ENCODE data around the gene XPO6.
A peak's percentile ranks its signal among the peaks of the same experiment; 100 is the strongest.
"Not testable (repeated sequence)": the region's sequence is repeated elsewhere in the genome, so short reads cannot be mapped to it uniquely, and the experiment has no call there.

Gene XPO6, protein sequence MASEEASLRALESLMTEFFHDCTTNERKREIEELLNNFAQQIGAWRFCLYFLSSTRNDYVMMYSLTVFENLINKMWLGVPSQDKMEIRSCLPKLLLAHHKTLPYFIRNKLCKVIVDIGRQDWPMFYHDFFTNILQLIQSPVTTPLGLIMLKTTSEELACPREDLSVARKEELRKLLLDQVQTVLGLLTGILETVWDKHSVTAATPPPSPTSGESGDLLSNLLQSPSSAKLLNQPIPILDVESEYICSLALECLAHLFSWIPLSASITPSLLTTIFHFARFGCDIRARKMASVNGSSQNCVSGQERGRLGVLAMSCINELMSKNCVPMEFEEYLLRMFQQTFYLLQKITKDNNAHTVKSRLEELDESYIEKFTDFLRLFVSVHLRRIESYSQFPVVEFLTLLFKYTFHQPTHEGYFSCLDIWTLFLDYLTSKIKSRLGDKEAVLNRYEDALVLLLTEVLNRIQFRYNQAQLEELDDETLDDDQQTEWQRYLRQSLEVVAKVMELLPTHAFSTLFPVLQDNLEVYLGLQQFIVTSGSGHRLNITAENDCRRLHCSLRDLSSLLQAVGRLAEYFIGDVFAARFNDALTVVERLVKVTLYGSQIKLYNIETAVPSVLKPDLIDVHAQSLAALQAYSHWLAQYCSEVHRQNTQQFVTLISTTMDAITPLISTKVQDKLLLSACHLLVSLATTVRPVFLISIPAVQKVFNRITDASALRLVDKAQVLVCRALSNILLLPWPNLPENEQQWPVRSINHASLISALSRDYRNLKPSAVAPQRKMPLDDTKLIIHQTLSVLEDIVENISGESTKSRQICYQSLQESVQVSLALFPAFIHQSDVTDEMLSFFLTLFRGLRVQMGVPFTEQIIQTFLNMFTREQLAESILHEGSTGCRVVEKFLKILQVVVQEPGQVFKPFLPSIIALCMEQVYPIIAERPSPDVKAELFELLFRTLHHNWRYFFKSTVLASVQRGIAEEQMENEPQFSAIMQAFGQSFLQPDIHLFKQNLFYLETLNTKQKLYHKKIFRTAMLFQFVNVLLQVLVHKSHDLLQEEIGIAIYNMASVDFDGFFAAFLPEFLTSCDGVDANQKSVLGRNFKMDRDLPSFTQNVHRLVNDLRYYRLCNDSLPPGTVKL

DNA sequence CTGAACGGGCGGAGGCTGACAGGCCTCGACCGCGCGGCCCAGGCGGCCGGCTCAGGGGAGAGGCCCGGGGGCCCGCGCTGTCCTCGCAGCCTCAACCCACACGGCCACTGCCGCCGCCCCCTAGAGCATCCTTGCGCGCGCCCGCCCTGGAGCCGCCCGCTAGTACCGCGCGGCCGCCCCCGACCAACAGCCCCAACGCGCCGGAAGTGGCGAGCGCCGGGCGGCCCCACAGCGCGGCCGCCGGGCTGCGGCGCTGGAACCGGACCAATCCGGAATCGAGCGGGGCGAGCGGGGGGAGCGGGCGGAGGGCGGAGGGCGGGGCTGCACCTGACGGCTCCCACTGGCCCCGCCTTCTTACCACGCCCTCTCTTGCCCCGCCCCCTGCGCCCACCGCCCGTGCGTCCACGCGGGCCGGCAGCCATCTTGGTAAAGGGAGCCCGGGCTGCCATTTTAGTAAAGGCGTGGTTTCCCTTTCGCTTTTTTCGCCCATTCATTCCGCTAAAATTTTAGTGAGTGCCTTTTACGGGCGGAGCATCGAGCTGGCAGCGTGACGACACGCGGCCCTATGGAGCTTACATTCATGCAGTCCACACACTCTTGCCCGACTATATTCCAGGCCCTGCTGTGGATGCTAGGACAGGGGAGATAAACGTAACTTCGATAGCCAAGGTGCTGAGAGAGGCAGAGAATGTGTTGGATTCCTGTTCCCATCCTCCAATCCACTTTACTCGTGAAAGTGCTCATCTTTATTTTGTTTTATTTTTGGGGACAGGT lies at the start of gene XPO6:
Gene XPO6 (minus strand): TSS at position 208 of the 774 bp plus-strand sequence. CDS start 597 bp downstream, outside the sequence.
- peak; percentile 69 for DNase-seq

DNA sequence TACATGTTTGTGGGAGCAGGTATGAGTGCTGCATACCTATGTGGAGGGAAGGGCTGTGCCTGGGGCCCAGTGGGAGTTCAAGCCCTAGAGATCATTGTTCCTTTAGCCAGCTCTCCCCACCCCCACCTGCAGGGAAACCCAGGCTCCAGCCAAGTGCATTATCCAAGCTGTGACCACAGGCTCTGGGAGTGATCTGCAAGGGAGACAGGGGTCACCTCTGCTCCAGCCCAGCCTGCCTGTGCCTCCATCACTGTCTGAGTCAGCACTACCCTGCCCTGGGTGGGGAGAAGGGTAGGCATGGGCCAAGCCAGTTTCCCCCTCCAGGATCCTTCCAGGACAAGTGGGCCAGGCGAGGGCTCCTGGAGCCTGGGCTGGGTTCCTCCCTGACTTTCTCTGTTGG lies 48.4 kb upstream of the XPO6 start:
- DNase-seq, result no peak

DNA sequence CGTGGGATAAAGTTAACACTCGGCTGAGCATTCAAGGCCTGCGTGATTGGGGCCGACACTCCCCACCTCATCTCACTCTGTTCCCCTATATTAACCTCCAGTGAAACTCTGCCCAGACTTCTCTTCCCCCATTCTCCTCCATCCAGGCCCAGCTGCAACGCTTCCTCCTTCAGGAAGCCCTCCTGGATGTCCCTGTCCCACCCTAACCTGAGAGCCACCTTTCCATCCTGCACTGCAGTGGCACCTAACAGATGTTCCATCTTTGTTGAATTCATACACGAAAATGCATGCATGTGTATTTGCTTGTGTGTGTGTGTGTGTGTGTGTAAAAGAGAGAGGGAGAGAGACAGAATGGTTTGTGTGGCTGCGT lies 48.0 kb upstream of the XPO6 start:
- DNase-seq, result no peak

DNA sequence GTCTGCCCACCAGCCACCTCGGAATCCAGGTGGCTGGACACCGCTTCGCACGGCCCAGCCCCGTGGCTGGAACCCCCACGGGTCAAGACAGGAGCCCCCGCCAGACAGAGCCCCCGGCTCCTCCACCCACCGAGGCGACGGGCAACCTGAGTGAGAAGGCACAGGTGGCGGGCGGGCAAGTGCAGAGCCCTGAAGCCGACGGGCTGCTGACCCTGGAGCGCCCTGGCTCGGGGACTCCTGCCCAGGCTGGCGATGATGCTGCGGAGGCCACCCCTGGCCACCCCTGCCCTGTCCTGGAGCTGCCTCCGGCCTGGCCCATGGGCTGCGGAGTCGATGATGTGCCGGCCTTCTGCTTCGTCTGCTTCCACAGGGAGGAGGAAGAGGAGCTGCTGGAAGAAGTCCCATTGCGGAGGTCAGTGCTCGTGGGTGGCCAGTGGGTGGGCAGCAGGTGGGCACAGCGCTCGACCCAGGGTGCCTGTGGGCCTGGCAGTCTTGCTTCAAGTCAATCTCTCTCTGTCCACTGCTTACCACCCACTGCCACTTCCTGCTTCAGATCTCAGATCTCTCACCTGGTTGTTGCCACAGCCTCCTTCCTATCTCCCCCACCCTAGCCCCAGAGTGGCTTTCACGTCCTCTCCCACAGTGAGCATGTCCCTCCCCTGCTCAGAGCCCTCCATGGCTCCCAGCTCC lies 47.5 kb upstream of the XPO6 start:
- no peak for DNase-seq

DNA sequence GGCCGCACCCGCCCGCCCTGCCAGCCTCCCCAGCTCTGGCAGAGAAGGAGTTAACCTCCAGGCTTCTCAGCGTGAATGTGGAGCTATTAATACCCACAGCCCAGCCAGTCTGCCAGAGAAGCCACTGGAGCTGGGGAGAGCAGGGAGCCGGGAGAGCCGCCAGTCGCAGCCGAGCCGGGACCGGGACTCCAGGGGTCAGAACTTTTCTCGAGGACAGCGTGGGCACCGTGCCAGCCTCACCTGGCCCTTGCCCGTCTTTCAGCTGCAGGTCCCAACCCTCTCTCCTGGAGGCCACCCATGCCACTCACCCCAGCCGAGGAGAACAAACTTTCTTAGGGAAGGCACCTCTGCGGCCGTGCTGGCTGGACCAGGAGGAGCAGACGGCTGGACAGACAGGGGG lies 46.8 kb upstream of the XPO6 start:
- DNase-seq, result no peak

DNA sequence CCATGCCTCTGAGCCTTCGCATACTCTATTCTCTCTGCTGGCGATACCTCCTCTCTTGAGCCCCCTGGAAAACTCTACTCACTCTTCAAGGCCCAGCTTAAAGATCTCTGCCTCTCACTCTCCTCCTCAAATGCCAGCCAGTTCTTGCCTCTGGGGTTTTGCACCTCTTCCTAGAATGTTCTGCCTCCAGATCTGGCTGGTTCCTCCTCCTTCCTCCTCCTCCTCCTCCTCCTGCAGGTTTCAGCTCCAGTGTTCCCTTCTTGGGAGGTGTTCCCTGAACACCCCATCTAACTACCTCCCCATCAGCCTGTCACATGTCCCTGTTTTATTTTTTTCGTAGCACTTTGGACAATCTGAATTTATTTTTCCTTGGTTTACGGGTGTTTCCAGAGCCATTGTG lies 45.5 kb upstream of the XPO6 start:
- DNase-seq, result no peak

DNA sequence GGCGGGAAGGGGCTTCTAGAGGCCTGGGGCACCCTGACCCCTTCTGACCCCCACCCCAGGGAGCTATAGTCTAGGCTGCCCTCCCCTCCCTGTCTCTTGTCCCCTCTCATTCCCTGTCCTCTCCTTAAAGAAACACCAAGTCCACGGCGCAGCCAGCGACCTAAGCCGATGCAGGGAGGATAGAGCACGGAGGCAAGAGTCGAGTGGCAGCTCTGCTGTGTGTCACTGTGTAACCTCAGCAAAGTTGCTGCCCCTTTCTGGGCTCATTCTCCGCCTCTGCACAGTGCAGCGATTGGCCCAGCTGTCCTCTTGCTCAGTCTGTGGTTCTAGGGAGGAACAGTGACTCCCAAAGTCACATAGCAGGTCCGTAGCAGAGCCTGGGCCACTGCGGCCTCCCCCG lies 44.1 kb upstream of the XPO6 start:
- DNase-seq, result no peak

DNA sequence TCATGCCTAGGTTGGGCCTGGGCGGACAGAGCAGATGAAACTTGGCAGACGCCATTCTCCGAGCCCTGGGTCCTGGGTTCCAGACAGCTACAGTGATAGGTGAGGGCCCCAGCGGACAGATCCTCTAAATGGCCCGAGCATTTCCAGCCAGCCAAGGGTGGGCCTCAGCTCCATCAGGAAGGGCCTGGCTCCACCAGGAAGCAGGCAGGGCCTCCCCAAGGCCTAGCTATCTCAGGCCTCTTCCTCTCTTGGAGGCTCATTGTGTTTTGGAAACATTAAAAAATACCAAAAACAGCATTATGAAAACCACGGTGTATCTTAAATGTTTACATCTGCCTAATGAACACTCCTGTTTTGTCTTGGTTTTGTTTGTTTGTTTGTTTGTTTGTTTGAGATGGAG lies 42.4 kb upstream of the XPO6 start:
- DNase-seq, result no peak

DNA sequence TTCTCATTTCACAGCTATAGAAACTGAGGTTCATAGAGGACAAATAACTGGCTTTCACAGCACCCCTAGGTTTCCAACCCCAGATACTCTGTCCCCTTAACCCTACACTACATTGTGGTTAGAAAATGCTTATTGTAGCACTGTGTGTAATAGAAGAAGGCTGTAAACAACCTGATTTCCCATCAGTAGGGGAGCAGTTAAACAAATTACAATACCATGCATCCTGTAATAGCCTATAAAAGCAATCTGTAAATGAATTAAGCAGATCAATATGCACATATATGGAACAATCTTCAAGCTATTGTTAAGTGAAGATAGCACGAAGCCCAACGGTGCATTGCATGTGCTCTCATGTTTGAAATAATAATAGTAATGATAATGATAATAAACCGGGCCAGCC lies 39.2 kb upstream of the XPO6 start:
- DNase-seq, result no peak

DNA sequence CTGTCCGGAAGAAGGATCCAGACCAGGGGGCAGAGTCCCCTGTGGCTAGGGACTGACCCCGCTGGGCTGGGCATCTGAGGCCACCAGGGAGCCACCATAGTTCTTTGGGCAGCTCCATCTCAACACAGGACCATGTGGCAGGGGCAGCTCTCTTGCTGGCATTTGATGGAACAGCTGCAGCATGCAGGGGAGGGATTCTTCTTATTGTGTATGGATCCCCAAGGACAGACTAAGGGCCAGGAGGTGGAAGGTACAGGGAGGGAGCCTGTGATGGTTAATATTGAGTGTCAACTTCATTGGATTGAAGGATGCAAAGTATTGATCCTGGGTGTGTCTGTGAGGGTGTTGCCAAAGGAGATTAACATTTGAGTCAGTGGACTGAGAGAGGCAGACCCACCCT lies 37.7 kb upstream of the XPO6 start:
- not testable (repeated sequence) for DNase-seq

DNA sequence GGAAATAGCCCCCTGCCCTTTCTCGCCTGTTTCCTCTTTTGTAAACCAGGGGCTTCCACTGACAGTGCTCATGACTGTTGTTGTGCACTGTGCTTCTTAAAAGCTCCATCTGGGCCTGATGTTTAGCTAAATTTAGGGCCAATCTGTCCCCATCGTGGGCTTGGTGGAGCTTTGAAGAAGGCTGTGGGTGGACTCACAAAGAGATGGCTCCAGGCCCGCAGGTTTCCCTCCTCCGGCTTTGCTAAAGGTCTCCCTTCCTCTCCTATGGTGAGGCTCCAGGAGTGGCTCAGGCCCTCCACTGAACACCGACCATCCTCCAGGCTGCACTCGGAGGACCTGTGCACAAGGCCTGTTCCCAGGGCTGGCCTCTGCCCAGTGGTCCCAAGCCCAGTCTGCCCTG lies 30.2 kb upstream of the XPO6 start:
- no peak for DNase-seq

DNA sequence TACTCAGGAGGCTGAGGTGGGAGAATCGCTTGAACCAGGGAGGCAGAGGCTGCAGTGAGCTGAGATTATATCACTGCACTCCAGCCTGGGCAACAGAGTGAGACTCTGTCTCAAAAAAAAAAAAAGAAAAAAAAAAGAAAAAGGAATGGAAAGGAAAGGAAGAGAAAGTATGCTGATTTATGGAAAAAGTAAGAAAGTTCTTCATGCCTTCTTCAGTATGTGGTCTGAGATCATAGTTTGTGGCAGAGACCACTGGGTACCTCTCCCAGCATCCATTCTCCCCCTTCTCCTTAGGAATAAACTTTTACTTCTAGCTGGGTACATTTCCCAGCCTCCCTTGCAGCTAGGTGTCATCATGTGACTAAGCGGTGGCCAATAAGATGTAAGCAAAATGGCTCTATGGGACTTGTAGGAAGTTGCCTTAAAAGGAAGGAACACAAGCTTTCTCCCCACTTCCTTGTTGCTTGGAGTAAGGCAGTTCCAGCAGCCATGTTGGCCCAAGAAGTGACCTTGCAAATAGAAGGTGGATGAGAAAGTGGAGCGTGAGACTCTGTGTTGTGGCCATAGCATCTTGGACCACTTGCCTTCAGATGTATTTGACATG lies 26.1 kb upstream of the XPO6 start:
- no peak for DNase-seq

DNA sequence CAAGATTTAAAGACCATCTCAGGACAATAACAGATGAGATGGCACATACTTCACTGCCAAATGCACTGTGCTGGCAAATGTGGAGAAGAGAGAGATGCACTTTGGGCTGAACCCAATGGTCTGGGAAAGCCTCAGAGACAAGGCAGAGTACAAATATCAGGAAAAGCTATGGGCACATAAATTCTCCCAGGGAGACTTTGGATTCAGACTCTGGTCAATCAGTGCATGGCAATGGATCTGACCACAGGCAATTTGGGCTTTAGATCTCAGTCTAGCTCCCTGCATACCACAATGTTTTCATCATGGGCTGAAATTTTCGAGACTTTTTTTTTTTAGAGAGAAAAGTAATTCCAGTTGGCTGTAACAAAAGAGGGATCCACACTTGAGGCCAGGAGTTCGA lies 20.0 kb upstream of the XPO6 start:
- no peak for DNase-seq

DNA sequence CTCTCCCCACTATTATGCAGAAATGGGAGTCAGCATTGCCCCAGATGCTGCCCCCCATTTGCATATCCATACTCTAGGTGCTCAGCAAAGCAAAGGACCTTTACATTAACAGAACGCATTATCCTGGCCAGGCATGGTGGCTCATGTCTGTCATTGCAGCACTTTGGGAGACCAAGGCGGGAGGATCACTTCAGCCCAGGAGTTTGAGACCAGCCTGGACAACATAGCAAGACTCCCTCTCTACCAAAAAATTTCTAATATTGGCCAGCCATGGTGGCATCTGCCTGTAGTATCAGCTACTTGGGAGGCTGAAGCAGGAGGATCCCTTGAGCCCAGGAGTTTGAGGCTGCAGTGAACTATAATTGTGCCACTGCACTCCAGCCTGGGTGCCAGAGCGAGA lies 12.1 kb upstream of the XPO6 start:
- not testable (repeated sequence) for DNase-seq

DNA sequence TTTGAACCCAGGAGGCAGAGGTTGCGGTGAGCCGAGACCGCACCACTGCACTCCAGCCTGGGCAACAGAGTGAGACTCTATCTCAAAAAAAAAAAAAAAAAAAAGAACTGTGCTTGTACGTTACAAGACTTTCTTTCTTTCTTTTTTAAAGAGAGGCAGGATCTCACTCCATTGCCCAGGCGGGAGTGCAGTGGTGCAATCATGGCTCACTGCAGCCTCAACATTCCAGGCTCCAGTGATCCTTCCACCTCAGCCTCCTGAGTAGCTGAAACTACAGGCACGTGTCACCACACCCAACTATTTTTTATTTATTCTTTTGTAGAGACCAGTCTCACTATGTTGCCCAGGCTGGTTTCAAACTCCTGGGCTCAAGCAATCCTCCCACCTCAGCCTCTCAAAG lies 8.0 kb upstream of the XPO6 start:
- DNase-seq, result not testable (repeated sequence)

DNA sequence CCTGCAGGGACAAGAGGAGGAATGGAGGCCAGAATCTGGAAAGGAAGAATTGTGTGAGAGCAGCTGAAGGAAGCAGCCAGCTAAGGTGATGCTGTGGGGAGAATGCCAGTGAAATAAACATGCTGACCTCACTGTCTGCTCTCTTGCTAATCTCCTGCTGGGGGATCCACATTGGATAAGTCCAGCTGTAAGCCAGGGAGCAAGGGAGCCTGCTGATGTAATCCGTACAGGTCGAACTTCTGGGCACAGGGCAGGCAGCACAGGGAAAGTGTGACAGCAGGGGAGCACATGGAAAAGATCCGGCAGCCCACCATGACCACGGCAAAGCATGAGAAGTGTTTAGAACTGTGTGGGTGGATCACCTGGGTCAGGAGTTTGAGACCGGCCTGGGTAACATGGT lies 7.5 kb upstream of the XPO6 start:
- no peak for DNase-seq

DNA sequence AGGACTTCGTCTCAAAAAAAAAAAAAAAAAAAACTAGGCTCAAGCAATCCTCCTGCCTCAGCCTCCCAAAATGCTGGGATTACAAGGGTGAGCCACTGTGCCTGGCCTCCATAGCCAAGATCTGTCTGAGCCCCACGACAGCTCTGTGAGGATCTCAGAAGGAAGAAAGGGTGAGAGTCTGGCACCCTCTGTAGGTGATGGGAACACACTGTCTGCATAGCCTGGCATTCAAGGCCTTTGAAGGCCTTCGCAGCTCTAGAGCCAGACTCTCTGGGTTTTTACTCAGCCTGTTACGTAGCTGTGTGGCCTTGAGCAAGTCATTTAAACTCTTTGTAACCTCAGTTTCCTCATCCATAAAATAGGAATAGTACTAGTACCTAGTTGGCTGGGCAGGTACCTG lies 6.3 kb upstream of the XPO6 start:
- peak; percentile 9 for DNase-seq

DNA sequence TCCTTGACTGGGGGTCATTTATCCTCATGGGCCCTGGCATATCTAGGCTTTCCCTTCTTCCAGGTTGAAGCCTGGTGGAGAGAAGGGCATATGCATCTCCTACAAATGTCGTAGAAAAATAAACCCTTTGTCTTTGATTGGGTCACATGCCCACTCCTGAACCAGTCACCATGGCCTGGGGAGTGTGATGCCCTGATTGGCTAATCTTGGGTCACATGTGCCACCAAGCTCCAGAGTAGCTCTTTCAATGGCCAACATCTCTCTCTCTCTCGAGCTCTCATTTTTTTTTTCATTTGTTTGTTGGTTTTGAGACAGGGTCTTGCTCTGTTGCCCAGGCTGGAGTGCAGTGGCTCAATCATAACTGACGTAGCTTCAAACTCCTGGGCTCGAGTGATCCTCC lies 5.6 kb upstream of the XPO6 start:
- no peak for DNase-seq

DNA sequence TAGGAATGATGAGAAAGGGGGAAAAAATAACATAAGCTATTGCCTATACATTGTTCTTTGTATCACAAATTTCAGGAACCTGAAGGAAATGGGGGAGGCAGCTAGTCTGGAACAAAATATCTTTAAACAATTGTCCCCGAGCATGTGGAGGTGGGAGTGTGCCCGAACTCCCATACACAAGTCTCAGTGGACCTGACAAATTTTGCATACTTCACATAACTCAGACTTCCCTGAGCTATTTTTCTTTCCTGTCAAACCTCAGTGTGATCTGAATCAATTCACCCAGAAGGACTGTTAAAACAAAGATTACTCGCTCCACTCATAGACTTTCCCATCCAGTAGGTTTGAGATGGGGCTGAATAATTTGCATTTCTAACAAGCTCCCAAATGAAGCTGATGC lies 1.6 kb upstream of the XPO6 start:
- no peak for DNase-seq

DNA sequence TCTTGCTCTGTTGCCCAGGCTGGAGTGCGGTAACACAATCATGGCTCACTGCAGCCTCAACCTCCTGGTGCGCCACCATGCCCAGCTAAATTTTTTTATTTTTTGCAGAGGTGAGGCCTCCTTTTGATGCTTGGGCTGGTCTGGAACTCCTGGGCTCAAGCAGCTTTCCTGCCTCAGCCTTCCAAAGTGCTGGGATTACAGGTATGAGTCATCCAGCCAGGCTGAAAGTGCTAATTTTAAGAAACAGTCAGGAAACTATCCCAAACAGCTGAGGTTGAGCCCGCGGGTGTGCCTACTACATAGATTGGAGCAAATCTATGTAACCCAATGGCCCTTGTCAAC lies 738 bp upstream of the XPO6 start:
- DNase-seq, result no peak

DNA sequence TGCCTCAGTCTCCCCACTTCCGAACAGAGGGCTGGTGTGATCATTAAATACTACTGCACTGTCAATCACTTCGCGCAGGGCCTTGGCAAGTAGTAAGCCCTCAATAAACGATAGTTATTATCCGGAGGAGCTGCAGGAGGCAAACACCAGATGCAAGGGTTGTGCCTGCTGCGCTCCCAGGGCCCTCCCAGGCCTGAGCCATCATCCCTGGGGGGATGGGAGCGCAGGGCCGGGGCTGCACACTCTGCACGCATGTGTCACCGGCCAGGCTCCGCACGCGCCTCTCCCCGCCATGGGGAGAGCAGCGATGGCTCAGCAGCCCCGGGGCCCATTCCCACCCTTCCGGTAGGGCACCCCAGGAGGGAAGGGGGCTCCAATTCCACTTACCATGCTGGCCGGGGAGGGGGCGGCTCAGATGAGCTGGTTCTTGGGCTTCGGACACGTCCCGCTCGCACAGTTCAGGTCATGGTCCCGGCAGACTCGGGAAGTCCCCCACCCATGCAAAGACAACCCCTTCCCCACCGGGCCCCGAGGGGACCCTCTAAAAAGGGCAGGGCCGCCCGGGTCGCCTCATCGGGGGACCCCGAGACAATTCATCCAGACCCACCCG lies 681 bp downstream of the XPO6 start:
- peak; percentile 6 for DNase-seq

DNA sequence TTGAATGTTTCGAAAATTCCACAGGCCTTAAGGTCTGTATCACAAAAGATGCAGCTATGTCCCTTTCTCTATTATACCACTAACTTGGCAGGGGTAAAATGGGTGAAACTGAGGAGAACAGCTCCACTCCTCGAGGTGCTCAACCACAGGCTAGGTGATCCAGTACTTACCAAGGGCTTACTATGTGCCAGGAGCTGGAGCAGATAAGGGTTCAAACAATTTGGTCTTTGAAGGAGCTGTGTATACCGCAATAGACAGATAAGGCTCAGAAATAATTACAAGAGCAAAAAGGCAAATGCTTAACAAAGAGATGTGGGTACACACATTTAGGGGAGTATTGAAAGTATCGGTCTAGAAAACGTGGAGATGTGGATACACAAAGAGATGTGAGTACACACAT lies 1.5 kb downstream of the XPO6 start:
- DNase-seq, result no peak

Data from GF-D8 (cell line).